Stimulated activated CD8-positive, alpha-beta memory T cell treated with anti-CD3 and anti-CD28 coated beads, Interleukin-15, amount 100 ng/mL, for 24 hours (primary cell): Measurements from ENCODE around the gene SMG7.

Experiments
- DNase-seq: peaks from one replicate; pipeline ENCODE4 v3.0.0-alpha.2; 2020; ENCODE audit warnings: low read depth

Gene SMG7

DNA sequence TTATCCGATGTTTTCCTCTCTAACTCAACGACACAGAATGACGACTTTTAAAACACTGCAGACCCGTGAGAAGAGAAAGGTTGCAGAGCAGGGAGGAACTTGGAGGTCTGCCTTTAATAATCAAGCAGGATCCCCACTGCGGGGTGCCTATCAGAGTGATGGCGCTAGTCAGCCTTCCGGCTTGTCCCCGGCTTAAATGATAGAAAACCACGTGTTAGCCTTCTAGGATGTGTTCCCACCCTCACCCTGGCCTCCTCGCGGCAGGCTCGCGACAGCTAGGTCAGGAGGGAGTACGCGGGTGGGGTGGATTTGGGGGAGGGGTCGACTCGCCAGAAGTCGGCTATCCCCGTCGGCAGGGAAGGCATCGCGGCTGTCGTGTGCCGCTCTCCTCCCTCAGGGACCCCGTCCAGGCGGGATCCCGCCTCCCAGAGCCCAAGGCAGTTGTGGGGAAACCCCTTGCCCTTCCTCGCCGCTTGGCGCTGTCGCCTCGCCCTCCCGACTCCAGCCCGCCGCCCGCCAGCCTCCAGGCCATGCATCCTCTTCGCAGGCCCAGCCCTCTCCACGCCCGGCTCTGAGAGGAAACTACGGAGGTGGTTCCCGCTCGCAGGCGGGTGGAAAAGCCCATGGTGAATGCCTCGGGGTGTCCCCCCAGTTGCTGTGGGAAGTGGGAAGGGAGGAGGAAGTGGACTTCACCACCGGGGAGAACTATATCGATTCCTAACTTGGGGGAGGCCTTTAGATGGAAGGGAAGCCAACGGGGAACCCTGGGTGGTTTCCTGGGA lies 1.1 kb upstream of the SMG7 start:
- DNase-seq, result peak; percentile 50

DNA sequence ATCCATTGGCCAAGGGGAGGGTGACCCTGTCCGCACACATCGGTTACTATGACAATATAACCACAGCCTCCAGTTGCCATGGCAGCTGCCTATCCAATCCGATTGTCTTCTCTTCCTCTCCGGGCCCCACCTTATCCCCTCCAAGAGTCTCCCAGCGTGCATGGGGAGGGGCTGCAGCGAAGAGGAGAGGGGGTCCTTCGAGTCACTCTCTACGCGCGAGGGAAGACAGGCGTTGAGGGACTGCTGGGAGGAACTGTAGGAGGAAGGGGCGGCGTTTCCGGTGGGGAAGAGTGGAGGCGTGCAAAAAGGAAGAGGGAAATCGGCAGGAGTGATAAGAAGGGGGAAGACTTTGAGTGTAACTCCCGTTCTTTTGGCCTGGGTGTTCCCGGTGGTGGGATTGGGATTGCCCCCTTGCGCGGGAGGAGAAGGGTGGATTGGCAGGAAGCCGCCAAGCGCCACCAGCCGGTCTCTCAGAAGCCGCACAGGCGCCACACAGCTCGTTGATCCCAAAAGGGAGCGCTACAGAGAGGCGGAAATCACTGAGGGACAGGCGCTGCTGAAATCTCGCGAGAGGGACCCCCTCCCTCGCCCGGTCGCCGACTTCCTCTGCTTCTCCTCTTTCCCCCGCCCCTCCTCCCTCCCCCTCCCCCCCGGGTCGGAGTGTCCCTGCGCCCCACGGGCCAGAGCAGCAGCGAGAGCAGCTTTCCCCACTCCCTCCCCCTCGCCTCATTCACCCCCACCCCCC lies 384 bp upstream of the SMG7 start:
- DNase-seq, result peak; percentile 87

DNA sequence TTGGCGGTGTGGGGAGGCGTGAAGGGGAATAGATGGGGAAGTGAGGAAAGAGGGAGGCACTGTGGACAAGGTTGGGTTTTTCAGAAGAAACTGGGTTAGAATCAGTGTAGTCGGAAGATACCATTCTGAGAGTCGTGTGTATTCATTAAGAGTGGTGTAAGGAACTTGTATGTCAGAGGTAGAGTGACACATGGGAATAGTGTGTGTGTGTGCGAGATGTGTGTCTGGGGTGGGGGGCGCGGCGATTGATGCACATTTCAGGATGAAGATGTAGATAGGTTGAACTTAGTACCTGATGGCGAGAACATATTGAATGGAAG lies 878 bp downstream of the SMG7 start:
- no peak for DNase-seq

DNA sequence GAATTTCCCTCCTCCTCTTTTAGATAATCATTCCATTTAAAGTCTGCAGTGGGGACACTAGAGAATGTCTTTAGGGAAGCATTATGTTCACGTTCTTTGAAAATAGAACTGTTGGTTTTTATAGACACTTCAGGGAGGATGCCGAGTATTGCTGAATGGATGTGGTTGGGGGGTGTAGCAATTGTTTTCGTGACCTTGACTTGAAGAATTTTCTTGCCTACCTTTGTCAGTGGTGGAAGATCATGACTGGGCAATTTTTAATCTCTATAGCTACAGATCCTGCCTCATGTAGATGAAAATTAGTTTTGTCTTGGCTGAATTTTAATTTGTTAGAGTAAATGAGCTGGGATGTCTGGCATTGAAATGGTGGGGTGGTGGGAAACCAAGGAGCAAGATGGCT lies 3.8 kb downstream of the SMG7 start:
- no peak for DNase-seq

DNA sequence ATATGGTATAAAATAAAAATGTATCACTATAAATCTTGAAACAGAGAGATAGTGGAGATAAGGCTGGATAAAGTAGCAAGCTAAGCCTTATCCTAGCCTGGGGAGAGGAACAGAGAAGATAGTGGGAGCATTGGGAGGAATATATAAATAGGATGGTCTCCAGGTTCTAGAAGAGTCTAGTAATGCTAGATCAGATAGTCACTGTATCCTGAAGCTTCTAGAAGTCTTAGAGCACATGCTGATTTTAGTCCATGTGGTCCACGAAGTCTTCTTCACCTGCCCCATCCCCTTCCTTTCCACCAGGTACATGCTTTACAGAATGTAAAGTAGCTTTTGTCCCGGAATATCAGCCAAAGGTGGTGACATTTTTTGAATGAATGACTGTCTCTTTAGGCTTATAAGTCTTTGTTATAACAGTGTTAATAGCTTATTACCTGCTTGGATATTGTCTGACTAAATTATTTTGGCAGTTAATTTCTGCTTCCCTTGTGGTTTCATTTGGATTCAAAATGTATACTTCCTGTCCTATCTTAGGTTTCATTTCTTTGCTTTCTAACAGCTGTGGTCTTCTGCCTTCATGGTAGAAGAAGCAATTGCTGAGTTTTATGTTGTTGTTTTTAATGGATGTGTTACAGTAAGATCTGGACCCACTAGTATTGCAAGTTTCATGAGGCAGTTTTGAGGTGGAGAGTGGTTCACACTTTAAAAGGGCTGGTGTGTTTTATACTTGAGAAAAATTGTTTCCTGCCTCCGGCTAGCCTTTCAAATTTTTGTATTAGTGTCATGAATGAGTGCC lies 5.9 kb downstream of the SMG7 start:
- no peak for DNase-seq

DNA sequence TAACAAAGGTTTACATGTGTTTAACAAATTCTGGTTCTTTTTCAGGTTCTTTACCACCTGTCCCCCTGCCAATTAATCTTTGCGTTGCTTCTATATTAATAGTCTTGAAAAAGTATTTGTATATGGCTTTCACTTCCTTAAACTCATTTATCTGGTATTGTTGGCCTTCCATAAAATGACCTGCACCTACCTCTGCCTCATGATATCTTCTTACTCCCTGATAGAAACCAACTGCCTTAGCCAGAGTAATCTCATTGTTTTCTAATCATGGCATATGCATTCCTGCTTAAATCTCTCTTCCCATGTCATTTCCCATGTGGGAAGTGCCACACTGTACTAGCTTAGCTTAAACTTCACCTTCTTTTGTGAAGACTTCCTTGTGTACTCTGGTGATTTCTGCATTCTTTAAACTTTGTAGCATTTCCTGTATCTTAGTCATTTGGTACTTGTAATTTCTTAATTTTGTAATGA lies 8.7 kb downstream of the SMG7 start:
- DNase-seq, result no peak

DNA sequence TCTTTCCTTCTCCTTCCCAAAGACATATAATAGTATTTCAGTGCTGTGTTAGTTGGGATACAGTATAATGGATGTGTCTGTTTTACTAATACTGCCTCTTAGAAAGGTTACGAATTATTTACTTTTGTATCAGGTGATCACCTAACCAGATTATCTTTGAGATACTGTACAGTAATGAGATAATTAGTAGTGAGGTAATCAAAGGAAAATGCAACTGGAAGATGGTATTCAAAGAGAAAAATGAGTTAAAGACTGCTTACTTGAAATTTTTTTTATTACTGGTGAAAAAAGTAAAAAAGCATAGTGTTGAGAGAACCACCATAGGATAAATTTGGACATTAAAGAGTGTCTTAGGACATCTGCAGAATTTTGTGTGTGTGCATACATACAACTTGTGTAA lies 10.9 kb downstream of the SMG7 start:
- no peak for DNase-seq

DNA sequence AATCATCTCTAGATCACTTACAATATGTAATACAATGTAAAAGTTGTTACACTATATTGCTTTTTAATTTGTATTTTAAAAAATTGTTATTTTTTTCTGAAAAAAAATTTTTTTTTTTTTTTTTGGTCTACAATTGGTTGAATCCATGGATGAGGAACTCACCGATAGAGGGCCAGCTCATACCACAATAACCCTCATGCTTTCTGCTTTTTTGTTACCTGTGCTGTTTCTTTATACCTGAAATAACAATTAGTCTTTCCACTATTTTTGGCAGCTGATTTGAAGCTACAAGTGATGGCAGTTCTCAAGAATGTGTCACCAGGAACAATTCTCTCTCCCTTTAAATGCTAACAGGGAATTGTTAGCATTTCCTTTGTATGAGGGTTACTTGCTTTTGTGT lies 12.0 kb downstream of the SMG7 start:
- DNase-seq, result no peak

DNA sequence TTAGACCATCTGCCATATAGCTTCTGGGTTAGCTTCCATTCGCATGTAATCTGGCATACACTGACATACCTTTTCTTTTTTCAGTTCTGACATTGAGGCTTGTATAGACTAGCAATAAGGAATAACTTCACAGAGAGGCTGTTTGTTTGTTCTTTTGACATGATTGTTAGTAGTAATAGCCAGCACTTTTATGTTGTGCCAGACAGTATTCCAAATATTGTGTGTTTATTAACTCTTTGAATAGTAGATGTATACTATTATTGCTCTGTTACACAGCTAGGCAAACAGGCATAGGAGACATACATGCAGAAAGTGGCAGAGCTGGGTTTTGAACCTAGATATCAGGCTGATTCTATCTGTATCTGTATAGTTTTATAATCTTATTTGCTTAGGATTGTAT lies 12.6 kb downstream of the SMG7 start:
- no peak for DNase-seq

DNA sequence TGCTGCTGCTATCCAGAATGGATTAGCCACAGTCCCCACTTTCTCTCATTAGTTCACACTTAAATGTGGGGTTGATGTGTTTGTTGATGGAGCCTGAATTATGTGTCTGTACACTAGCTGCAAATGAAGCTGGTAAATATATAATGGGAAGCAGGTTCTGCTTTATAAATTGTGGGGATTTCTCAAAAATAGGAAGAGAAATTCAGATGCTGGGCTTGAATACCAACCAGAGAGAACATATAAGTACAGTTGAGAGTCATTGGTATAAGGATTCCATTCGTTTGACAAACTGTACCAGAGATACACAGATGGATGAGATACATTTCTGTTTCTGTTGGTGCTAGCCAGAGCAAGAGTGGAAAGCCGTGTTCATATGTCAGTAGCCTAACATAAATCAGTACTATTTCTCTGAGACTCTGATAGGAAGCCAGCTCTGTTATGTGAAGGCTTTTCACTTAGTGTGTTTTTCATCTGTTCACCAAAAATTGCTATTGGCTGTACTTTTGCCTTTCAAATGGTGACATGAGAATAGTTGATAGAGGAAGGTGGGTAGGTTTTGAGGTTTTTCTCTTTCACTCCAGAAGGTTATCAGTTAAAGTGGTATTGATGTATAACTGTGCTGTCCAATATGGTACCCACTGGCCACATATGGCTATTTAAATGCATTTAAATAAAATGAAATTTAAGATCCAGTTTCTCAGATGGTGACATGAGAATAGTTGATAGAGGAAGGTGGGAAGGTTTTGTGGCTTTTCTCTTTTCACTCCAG lies 15.6 kb downstream of the SMG7 start:
- no peak for DNase-seq

DNA sequence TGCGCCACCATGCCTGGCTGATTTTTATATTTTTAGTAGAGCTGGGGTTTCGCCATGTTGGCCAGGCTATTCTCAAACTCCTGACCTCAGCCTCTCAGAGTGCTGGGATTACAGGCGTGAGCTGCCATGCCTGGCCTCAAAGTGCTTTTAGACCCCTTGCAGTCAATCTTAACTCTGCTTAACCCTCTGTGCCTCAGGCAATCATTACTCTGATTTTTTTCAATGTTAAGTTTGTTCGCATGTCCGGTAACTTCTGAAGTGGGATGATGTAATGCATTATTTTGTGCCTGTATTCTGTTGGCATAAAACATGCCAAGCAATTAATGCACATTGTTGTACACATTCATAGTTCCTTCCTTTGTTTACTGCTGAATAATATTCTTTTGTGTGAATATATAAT lies 18.6 kb downstream of the SMG7 start:
- DNase-seq, result no peak

DNA sequence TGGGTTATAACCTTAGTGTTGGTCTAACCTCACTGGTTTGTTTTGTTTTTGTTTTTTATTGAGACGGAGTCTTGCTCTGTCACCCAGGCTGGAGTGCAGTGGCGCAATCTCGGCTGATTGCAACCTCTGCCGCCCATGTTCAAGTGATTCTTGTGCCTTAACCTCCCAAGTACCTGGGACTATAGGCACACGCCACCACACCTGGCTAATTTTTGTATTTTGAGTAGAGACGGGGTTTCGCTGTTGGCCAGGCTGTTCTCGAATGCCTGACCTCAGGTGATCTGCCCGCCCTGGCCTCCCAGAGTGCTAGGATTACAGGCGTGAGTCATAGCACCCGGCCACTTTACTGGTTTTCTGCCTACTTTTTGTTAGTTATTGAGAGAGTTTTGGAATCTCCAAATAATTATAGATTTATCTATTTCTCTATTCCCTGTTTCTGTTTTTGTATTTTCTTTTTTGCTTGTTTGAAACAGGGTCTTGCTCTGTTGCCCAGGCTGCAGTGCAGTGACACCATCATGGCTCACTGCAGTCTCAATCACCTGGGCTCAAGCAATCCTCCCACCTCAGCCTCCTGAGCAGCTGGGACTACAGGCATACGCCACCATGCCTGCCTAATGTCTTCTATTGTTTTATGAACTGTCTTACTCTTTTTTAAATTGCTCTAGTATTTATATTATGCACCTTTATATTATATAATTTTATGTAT lies 21.4 kb downstream of the SMG7 start:
- no peak for DNase-seq

DNA sequence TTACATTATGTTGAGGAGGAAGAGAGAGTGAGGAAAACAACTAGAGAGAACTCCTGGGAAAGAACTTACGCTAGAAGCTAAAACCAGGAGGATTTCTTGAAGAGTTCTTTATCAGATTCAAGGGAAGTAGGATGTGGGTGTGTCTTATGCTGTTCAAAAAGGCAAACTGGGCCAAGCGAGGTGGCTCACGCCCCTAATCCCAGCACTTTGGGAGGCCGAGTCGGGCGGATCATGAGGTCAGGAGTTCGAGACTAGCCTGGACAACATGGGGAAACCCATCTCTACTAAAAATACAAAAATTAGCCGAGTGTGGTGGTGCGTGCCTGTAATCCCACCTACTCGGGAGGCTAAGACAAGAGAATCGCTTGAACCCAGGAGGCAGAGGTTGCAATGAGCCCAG lies 23.1 kb downstream of the SMG7 start:
- DNase-seq, result no peak

DNA sequence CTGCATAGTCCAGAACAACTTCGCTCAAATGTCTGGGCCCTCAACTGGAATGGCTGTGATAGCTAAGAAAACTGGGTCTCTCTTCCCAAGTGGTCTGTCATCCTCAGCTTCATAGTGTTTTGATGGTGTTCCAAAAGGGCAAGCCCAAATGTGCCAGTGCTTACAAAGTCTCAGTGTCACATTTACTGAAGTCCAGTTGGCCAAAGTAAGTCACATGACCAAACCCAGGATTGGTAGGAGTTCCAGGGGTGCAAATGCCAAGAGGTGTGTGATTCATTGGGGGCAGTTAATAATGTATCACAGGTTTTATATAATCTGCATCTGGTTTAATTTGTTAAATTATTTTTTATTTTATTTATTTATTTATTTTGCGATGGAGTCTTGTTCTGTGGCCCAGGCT lies 24.9 kb downstream of the SMG7 start:
- DNase-seq, result no peak

DNA sequence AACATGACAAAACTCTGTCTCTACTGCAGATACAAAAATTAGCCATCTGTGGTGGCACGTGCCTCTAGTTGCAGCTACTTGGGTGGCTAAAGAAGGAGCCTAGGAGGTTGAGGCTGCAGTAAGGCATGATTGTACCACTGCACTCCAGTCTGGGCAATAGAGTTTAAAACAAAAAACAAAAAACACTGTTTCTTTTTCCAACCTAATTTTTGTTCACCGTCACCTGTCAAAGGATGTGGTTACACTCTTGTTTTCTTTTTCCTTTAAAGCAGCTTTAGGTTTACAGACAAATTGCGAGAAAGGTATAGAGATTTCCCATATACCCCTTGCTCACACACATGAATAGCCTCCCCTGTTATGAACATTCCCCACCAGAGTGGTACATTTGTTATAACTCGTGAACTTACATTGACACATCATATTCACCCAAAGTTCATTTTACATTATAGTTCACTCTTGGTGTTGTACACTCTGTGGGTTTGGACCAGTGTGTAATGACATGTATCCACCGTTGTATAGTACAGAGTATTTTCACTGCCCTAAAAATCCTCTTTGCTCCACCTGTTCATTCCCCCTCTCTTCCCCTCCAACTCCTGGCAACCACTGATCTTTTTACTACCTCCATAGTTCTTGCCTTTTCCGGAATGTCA lies 26.2 kb downstream of the SMG7 start:
- no peak for DNase-seq

DNA sequence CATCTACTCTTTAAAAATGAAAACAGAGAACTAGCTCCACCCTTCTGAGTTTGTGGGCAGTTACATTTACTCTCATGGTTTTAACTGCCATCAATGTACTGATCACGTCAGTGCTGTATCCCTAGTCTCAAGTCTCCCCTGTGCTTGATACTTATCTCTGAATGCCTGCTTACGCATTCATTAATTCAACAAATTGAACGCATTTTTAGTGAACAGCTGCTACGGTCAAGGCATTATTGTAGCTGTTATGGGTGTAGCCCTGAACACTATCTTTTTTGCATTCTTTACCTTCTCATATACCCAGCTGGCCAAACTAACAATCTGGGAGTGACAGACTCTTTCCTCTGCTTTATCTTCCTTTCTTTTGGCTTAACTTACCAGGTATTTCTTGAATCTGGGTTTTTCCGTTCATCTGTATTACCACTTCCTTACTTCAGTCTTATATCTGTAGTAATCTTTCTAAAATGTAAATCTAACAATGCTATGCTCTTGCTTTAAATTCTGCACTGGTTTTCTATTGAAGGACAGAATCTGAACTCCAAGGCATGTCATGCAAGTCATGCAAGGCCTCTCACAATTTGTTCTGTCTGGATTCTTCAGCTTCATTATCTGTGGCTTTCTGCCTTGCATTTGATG lies 33.3 kb downstream of the SMG7 start:
- DNase-seq, result no peak

DNA sequence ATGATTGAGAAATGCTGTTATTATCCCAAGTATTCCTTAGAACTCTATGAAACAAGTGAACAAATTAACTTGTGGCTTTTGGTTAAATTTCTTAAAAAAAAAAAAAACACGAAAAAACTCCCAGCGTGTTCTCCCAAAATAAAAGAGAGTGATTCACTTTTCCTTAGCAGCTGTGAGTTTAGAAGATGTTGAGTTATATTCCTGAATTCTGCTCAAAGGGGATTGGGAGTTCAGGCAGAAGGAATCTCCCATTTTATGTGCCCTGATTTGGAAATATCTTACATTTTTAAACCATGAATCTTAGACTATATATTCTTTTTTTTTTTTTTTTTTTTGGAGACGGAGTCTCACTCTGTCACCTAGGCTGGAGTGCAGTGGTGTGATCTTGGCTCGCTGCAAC lies 34.3 kb downstream of the SMG7 start:
- no peak for DNase-seq

DNA sequence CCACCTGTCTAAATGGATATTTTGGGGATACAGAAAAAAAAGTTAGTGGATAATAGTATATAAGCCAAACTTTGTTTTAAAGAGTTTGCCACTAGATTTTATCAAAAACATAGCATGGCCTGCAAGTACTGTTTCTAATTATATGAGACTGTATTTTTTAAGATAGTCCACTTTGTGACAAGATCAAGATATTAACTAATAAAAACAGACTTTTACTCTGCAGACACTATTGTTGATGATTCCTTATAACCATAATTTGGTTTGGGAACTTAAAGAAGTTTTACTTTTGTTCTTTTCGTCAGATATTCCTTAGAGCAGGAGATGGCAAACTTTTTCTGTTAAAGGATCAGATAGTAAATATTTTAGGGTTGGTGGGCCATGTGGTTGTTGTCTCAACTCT lies 36.4 kb downstream of the SMG7 start:
- DNase-seq, result no peak

DNA sequence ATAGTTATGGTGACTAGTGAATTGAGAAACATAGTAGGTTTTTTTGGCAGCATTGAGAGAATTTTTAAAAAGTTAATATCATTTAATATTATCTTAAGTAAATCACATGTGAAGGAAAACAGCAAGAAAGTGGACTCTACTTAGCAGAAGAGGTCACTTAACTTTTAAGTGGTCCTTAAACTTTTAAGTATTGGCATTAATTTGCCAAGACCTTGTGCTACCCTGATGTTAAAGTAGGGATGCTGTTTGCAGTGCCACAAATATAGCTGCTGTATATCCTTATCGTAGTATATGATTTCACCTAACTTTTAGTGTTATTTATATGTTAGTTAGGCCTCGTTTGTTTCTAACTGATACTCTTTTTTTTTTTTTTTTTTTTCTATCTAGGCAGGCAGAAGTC lies 40.2 kb downstream of the SMG7 start:
- DNase-seq, result no peak

DNA sequence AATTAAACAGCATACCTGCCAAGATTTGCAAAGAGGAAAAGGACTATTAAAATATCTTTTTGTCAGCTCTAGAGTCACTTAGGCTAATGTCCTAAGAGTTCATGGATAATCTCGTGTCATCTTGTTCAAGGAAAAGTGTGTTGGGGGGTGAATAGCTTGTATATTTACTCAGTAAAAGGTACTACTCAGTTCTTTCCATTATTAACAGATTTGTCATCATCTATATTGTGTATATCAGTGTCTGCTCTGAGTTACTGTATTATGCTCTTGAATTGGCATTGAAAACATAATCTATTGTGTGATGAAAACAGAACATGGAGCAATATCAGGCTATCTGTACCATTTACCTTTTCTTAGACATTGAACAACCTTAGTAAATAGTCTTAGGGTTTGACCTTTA lies 41.9 kb downstream of the SMG7 start:
- no peak for DNase-seq
